GM18526 (cell line): ENCODE measurements around the gene SERPINB10.

ENCODE experiments used
- POLR2A ChIP-seq: IDR thresholded peaks from 3 replicates; pipeline ENCODE4 v1.6.1; 2011; ENCODE audit not compliant: insufficient read length; ENCODE audit errors: extremely low read depth

Gene SERPINB10

GRCh38 chr18:63883617-63884016 is 24.1 kb upstream of the SERPINB10 start:
- no peak for TF ChIP-seq POLR2A

GRCh38 chr18:63887424-63887823 is 20.3 kb upstream of the SERPINB10 start, which contains the start of gene SERPINB2:
Gene SERPINB2, plus strand, starts transcription at chr18:63887705. Its CDS starts 3,740 bp downstream, at chr18:63891445.
- no peak for TF ChIP-seq POLR2A

GRCh38 chr18:63888470-63889190 is 19.1 kb upstream of the SERPINB10 start:
- no peak for TF ChIP-seq POLR2A

DNA sequence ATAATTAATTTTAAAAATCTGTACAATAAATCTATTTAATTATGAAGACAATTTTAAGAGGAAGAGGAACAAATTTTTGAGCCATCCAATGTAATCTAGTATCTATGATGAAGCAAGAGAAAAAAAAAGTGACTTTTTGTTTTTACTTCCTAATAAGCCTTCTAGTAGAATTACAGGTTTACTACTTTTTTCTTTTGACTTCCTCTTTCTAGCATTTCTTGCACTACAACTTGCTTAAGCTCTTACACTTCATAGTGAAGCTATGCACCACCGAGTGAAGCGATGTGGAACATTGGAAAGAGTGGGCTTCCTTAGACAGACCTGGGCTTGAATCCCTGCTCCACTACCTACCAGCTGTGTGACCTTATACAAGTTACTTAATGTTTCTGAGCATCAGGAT is 18.1 kb upstream of the SERPINB10 start:
- no peak for TF ChIP-seq POLR2A

DNA sequence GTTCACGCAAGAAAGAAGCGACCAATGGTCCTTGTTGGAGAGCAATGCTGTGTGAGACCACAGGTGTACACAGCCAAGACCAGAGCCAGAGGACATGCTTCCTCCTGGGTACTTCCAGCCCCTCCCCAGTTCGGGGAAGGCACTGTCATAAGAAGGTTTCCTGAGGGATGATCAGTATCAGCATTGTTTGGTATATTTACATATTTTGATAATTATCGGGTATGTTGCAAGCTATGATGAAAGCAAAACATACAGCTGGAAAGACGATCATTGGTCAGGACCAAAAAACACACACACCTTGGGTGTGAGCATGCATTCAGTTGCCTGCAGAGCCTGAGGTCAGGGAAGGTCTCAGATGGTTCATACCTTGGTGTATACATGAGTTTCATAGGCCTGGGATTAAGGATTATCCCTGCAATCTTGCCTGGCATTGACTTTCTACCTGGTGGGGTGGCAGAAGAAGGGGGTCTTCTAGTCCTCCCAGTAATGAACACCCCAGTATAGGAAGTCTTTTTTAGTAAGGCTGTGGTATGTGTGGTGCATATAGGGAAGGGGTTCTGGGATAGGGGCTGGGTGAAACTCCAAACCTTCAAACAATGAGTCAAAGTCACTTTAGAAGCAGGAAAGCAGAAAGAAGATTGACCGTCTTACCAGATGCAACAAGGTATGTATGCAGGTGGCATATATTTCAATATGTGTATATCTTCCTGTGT is 17.4 kb upstream of the SERPINB10 start:
- TF ChIP-seq POLR2A, result no peak

DNA sequence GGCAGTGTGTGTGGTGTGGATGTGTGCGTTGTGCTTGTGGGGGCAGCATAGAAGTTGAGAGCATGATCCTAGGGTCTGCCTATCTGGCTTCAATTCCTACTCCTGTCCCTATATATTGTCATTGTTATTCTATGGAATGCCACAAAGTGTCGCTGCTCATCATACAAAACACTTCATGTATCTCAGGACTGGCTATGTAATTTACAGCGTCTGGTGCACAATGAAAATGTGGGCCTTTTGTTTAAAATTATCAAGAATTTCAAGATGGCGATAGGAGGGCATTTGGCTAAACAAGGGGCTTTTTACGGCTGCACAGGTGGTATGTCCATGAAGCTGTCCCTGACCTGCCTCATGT is 16.8 kb upstream of the SERPINB10 start:
- no peak for TF ChIP-seq POLR2A

GRCh38 chr18:63892566-63892965 is 15.2 kb upstream of the SERPINB10 start:
- TF ChIP-seq POLR2A, result no peak

DNA sequence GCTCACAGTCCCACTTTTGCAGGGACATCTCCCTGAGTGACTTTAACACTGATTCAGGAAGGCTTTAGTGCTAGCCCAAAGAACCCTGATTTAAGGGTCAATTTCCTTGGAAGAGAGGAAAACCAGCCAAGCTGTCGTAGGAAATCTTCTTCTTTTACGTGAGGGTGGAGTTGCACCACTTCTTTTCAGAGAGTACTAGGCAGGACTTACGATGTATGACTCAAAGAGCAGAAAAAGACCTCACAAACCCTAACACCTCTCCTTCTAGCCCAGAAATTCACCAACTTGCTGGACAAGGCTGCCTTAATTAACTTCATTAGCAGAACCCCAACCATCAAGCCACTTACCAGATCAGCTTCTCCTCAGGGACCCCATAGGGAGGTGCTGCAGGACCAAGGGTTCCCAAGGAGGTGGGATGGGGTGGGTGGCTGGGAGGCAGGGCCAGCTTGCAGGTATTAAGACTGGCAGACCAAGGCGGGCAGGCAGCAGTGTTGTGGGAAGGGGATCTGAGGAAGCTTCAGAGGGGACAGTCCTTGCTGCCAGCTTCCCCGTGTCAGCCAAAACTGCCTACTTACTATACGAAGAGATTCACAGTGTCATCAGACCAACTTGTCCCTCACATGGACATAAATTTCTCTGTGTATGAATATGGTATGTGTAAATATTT is 13.5 kb upstream of the SERPINB10 start:
- TF ChIP-seq POLR2A, result no peak

GRCh38 chr18:63895190-63895589 is 12.6 kb upstream of the SERPINB10 start:
- TF ChIP-seq POLR2A, result no peak

DNA sequence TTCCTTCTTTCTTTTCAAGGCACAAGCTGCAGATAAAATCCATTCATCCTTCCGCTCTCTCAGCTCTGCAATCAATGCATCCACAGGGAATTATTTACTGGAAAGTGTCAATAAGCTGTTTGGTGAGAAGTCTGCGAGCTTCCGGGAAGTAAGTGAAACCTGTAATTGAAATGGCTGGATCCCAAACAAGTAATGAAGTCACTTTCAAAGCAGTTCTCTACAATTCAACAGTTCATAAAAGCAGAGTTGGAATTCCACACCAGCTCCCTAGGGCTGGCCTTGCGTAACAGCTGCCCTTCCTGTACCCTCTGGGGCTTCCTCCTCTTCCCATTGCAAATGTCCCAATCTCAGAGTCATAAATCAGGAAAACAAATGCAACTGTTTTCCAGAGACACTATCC is 10.7 kb upstream of the SERPINB10 start:
- TF ChIP-seq POLR2A, result no peak

DNA sequence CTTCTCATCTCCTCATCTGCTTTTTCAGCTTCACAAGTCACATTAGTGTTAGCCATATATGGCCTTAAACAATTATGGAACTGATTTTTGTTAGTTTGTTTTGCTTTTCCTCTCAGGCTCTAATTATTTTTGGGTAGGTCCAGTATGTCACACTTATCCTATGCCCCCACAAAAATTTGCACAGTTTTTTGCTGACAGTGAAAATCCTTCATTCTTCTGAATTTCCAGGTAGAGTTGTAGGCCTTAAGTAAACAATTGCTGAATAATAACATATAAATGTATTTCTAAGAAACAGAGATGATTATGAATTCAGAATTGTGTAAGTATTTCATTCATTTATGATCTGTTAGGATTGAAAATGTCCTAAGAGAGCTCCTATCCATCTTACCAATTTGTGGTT is 8.6 kb upstream of the SERPINB10 start:
- TF ChIP-seq POLR2A, result no peak

GRCh38 chr18:63903851-63904570 is 3.7 kb upstream of the SERPINB10 start:
- no peak for TF ChIP-seq POLR2A

GRCh38 chr18:63904694-63905093 is 3.1 kb upstream of the SERPINB10 start:
- no peak for TF ChIP-seq POLR2A

DNA sequence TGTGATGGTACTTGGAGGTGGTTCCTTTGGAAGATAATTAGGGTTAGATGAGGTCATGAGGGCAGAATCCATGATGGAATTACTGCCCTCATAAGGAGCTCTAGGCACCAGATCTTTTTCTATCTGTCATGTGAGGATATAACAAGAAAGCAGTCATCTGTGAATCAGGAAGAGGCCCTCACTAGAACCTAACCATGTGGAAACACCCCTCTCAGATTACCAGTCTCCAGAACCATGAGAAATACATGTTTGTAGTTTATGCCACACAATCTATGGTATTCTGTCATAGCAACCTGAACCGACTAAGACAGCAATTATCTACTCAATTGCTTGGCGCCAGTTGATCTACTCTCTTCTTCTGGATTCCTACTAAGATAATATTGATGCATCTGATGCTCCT is 2.4 kb upstream of the SERPINB10 start:
- no peak for TF ChIP-seq POLR2A

GRCh38 chr18:63906056-63906455 is 1.7 kb upstream of the SERPINB10 start:
- TF ChIP-seq POLR2A, result no peak
